HEK293 (cell line): ENCODE data around the gene UTS2.

Experiments used
- CTCF ChIA-PET: fragments of 350-600 bp; formaldehyde crosslinking; extraction: SDS; loops from one replicate; lab custom pipeline; 2021; ENCODE audit warnings: antibody characterized with exemption; lab: Yijun Ruan, JAX
- POLR2A ChIA-PET: fragments of 300-600 bp; formaldehyde crosslinking; extraction: SDS; loops from one replicate; lab custom pipeline; 2020; ENCODE audit warnings: antibody characterized with exemption, inconsistent platforms; lab: Yijun Ruan, JAX
- H3K27ac ChIP-seq: fragments of 200-500 bp; sonication (Bioruptor generic); 2 replicates; pipeline ENCODE4 v1.5.1; 2014; ENCODE audit warnings: low read depth, low read length, control low read depth, inconsistent platforms; ENCODE audit errors: extremely low read depth
- H3K36me3 ChIP-seq, 2 experiments: fragments of 200-500 bp in 1 of 2; sonication (Bioruptor generic) in 1 of 2; 1 replicate in 1 of 2; 2 replicates in 1 of 2; pipeline ENCODE4 v1.5.1; 2014 to 2017; ENCODE audit warnings: inconsistent platforms in 2 of 2, low read length in 2 of 2; ENCODE audit not compliant: control insufficient read depth in 2 of 2, insufficient read depth in 1 of 2
- H3K4me1 ChIP-seq: fragments of 200-500 bp; sonication (Bioruptor generic); 2 replicates; pipeline ENCODE4 v1.5.1; 2014; ENCODE audit warnings: mild to moderate bottlenecking, low read length, inconsistent platforms; ENCODE audit not compliant: control insufficient read depth, insufficient read depth
- H3K4me3 ChIP-seq: 2 replicates; pipeline ENCODE4 v1.5.1; 2011; ENCODE audit warnings: low read depth, mild to moderate bottlenecking, control low read depth, low read length, moderate library complexity
- H3K9me3 ChIP-seq: fragments of 200-500 bp; sonication (Bioruptor generic); 2 replicates; pipeline ENCODE4 v1.5.1; 2014; ENCODE audit warnings: low read depth, low read length, inconsistent platforms; ENCODE audit not compliant: control insufficient read depth, insufficient read depth
- KLF10 ChIP-seq: fragments of 450-650 bp; IDR thresholded peaks from 2 replicates; pipeline ENCODE4 v1.5.1; 2018; ENCODE audit warnings: missing biosample characterization, mild to moderate bottlenecking, missing genetic modification characterization
- PRDM2 ChIP-seq: fragments of 450-650 bp; formaldehyde crosslinking; IDR thresholded peaks from 2 replicates; pipeline ENCODE4 v1.5.1; 2016; ENCODE audit warnings: missing biosample characterization, missing genetic modification characterization, borderline replicate concordance
- PRDM6 ChIP-seq: fragments of 450-650 bp; formaldehyde crosslinking; IDR thresholded peaks from 2 replicates; pipeline ENCODE4 v1.5.1; 2017; ENCODE audit warnings: missing biosample characterization, missing genetic modification characterization
- ZBTB7A ChIP-seq: fragments of 450-650 bp; formaldehyde crosslinking; IDR thresholded peaks from 2 replicates; pipeline ENCODE4 v1.5.1; 2016; ENCODE audit warnings: low read depth, missing biosample characterization, missing genetic modification characterization
- ZNF2 ChIP-seq: fragments of 450-650 bp; formaldehyde crosslinking; IDR thresholded peaks from 2 replicates; pipeline ENCODE4 v1.5.1; 2016; ENCODE audit warnings: missing biosample characterization, missing genetic modification characterization
- ZNF214 ChIP-seq: fragments of 450-650 bp; formaldehyde crosslinking; IDR thresholded peaks from 2 replicates; pipeline ENCODE4 v1.5.1; 2017; ENCODE audit warnings: missing biosample characterization, mild to moderate bottlenecking, missing genetic modification characterization, borderline replicate concordance
- ZNF23 ChIP-seq: fragments of 450-650 bp; formaldehyde crosslinking; IDR thresholded peaks from 2 replicates; pipeline ENCODE4 v1.5.1; 2016; ENCODE audit warnings: missing biosample characterization, missing genetic modification characterization, borderline replicate concordance
- ZNF26 ChIP-seq: fragments of 450-650 bp; formaldehyde crosslinking; IDR thresholded peaks from 2 replicates; pipeline ENCODE4 v1.5.1; 2016; ENCODE audit warnings: missing biosample characterization, missing genetic modification characterization
- ZNF341 ChIP-seq: fragments of 450-650 bp; formaldehyde crosslinking; IDR thresholded peaks from 2 replicates; pipeline ENCODE4; 2016; ENCODE audit warnings: low read depth, missing biosample characterization, missing genetic modification characterization
- ZNF510 ChIP-seq: fragments of 450-650 bp; formaldehyde crosslinking; IDR thresholded peaks from 2 replicates; pipeline ENCODE4 v1.5.1; 2018; ENCODE audit warnings: mild to moderate bottlenecking, missing genetic modification characterization, missing biosample characterization; ENCODE audit not compliant: insufficient replicate concordance
- ZNF513 ChIP-seq: fragments of 450-650 bp; IDR thresholded peaks from 2 replicates; pipeline ENCODE4 v1.5.1; 2018; ENCODE audit warnings: missing biosample characterization, missing genetic modification characterization
- ZNF530 ChIP-seq: fragments of 450-650 bp; formaldehyde crosslinking; IDR thresholded peaks from 2 replicates; pipeline ENCODE4 v1.5.1; 2016; ENCODE audit warnings: low read depth, missing biosample characterization, missing genetic modification characterization
- ZNF548 ChIP-seq: fragments of 450-650 bp; formaldehyde crosslinking; IDR thresholded peaks from 2 replicates; pipeline ENCODE4 v1.5.1; 2016; ENCODE audit warnings: missing biosample characterization, missing genetic modification characterization
- ZNF623 ChIP-seq: fragments of 450-650 bp; formaldehyde crosslinking; IDR thresholded peaks from 2 replicates; pipeline ENCODE4 v1.5.1; 2016; ENCODE audit warnings: missing biosample characterization, missing genetic modification characterization
- ZNF645 ChIP-seq: fragments of 450-650 bp; formaldehyde crosslinking; IDR thresholded peaks from 2 replicates; pipeline ENCODE4; 2016; ENCODE audit warnings: missing biosample characterization, missing genetic modification characterization
- ZNF658 ChIP-seq: fragments of 450-650 bp; formaldehyde crosslinking; IDR thresholded peaks from 2 replicates; pipeline ENCODE4; 2016; ENCODE audit warnings: missing biosample characterization, missing genetic modification characterization
- ZNF704 ChIP-seq: fragments of 450-650 bp; formaldehyde crosslinking; IDR thresholded peaks from 2 replicates; pipeline ENCODE4 v1.5.1; 2016; ENCODE audit warnings: missing biosample characterization, missing genetic modification characterization
- TF ChIP-seq, protein P1 (sequence below): fragments of 450-650 bp; formaldehyde crosslinking; IDR thresholded peaks from 2 replicates; pipeline ENCODE4 v1.5.1; 2016; ENCODE audit warnings: missing biosample characterization, missing genetic modification characterization

The UTS2 gene

GRCh38 chr1:7861452-7861851 lies 8.6 kb upstream of the UTS2 start (continued):
- TF ChIP-seq, protein P1, sequence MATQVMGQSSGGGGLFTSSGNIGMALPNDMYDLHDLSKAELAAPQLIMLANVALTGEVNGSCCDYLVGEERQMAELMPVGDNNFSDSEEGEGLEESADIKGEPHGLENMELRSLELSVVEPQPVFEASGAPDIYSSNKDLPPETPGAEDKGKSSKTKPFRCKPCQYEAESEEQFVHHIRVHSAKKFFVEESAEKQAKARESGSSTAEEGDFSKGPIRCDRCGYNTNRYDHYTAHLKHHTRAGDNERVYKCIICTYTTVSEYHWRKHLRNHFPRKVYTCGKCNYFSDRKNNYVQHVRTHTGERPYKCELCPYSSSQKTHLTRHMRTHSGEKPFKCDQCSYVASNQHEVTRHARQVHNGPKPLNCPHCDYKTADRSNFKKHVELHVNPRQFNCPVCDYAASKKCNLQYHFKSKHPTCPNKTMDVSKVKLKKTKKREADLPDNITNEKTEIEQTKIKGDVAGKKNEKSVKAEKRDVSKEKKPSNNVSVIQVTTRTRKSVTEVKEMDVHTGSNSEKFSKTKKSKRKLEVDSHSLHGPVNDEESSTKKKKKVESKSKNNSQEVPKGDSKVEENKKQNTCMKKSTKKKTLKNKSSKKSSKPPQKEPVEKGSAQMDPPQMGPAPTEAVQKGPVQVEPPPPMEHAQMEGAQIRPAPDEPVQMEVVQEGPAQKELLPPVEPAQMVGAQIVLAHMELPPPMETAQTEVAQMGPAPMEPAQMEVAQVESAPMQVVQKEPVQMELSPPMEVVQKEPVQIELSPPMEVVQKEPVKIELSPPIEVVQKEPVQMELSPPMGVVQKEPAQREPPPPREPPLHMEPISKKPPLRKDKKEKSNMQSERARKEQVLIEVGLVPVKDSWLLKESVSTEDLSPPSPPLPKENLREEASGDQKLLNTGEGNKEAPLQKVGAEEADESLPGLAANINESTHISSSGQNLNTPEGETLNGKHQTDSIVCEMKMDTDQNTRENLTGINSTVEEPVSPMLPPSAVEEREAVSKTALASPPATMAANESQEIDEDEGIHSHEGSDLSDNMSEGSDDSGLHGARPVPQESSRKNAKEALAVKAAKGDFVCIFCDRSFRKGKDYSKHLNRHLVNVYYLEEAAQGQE (tag by site-specific recombination) = no peak
- no peak for TF ChIP-seq ZNF548 (tag by site-specific recombination)

DNA sequence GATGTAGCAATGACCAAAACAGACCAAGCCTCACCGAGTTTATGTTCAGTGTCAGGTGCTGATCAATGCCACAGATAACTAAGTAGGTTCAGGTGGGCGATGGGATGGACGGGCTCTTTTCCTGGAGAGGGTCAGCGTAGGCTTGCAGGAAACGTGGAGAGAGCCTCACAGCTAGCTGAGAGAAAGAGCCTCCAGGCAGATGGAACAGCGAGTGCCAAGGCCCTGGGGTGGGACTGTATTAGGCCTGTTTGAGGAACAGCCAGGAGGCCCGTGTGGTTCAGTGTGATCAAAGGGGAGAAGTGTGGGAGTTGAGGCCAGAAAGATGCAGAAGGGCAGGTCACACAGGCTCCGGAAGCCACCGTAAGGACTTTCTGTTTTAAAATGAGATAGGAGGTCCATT lies 7.3 kb upstream of the UTS2 start:
- Histone ChIP-seq H3K27ac (no peak overlapping the region), H3K36me3 (no peaks in the 10 kb centered on the region), H3K9me3 (no peaks in the 10 kb centered on the region), H3K4me1 (no peaks in the 10 kb centered on the region), H3K4me3 (no peak overlapping the region)
- ChIA-PET POLR2A (no interaction called here), CTCF (no interaction called here)
- no peak for TF ChIP-seq ZNF214 (tag by site-specific recombination)
- peak; percentile 60 for TF ChIP-seq ZNF623 (tag by site-specific recombination)
- TF ChIP-seq ZBTB7A (tag by site-specific recombination) = no peak
- TF ChIP-seq ZNF645 (tag by site-specific recombination) = no peak
- no peak for TF ChIP-seq ZNF658
- TF ChIP-seq ZNF341 (tag by site-specific recombination) = 0 out of 2 replicates have a peak, but pooled peaks have one; percentile 34
- no peak for TF ChIP-seq PRDM6 (tag by site-specific recombination)
- no peak for TF ChIP-seq KLF10 (tag by site-specific recombination)
- TF ChIP-seq ZNF704 (tag by site-specific recombination) = no peak
- TF ChIP-seq ZNF2 (tag by site-specific recombination) = no peak
- TF ChIP-seq ZNF510 (tag by site-specific recombination) = no peak
- TF ChIP-seq ZNF23 (tag by site-specific recombination) = no peak
- TF ChIP-seq ZNF26 = no peak
- TF ChIP-seq ZNF530 (tag by site-specific recombination) = no peak
- no peak for TF ChIP-seq ZNF513 (tag by site-specific recombination)
- no peak for TF ChIP-seq PRDM2 (tag by site-specific recombination)
